ENCODE measurements around the gene PSME2. TPM values are rescaled to one million over a fixed set of nuclear protein-coding genes. Genes with fewer than 3 reads are reported as not detected.

The PSME2 gene
- total and polyA plus RNA-seq, 2 experiments from 2014 or later = 75.5 to 189 TPM

DNA sequence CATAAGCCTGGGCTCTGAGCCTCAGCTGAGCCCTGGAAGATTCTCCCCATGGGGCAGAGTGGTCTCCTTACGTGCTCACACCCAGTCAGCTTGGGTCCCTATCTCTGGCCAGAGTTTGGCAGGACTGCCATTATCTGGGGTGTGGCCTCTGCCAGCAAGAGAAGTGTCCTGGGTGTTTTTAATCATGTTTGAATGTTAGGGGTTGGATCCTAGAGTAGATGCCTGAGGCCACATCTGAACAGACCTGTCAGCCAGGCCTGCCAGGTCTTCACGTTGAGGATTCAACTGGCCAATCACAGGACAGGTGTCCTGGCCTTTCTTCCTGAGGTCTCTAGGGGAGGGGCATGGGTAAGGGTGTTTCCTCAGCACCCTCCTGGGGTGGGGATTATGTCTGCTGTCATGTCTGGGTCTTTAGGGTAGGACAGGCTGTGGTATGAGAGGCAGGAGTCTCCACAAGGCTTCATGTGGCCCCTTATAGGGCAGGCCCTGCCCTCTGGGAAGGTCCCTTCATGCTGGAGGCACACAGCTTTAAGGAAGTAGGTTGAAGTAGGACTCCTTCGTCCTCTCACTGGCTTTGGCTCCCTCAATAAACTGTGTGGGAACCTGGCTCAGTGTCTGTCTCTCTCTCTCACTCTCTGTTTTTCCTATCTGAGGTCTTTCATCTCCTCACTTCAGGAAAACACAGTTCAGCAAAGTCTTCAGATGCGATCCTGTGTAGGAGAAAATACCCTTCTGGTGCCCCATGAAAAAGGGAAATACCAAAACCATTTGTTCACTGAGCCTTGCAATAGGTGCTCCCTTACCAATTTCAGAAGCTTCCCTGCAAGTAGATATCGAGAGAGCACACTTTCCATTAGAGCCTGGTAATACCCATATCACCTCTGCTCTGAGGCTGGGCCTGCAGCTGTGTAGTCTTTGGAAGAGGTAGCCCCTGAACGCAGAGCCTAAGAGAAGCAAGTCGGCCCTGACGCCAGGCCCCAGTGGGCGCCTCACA lies 22.7 kb downstream of the PSME2 start:
- Histone ChIP-seq H2AFZ (no peak overlapping the region), H3K9me2 (replicated peaks; ENCODE audit: insufficient read depth) (no peaks in the 10 kb centered on the region), H3K36me3 (replicated peaks; ENCODE audit: insufficient read depth, low read depth) (no peaks in the 10 kb centered on the region), H3K4me3 (no peak overlapping the region), H3K27ac (no peak overlapping the region), H3K9me3 (ENCODE audit: low read depth) (no peaks in the 10 kb centered on the region), H3K4me2 (no peak overlapping the region), H3K4me1 (ENCODE audit: insufficient read depth) (no peaks in the 10 kb centered on the region), H3K79me2 (no peaks in the 10 kb centered on the region), H4K20me1 (ENCODE audit: insufficient read depth, poor library complexity, severe bottlenecking) (no peaks in the 10 kb centered on the region), H3K27me3 (no peaks in the 10 kb centered on the region)
- TF ChIP-seq EZH2phosphoT487 (IDR thresholded peaks at IDR 0.05; ENCODE audit: low read depth, severe bottlenecking, unreplicated experiment) = no peak
- 91% methylated on average over 9 of the region's 9 CpGs for WGBS (ENCODE audit: low lambda C conversion rate, missing lambda C conversion rate)
- no peak for DNase-seq (ENCODE audit: low spot score)

DNA sequence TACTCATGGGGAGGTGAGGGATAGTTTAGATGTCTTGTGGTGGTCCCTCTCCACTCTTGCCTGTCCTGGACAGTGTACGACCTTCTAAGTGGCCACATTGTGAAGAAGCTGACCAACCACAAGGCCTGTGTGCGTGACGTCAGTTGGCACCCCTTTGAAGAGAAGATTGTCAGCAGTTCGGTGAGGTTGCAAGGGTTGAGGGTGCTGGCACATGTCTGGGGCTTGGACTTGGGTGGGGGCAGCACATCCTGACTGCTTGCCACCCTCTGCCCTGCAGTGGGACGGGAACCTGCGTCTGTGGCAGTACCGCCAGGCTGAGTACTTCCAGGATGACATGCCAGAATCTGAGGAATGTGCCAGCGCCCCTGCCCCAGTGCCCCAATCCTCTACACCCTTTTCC lies 23.5 kb downstream of the PSME2 start:
- H3K27ac ChIP-seq = no peak overlapping the region
- no peaks in the 10 kb centered on the region for H3K27me3 ChIP-seq
- H3K4me1 ChIP-seq (ENCODE audit: insufficient read depth) = no peaks in the 10 kb centered on the region
- no peak for DNase-seq (ENCODE audit: low spot score)
- no peak overlapping the region for H2AFZ ChIP-seq
- no peaks in the 10 kb centered on the region for H3K9me2 ChIP-seq (replicated peaks; ENCODE audit: insufficient read depth)
- no peaks in the 10 kb centered on the region for H3K9me3 ChIP-seq (ENCODE audit: low read depth)
- no peaks in the 10 kb centered on the region for H4K20me1 ChIP-seq (ENCODE audit: insufficient read depth, poor library complexity, severe bottlenecking)
- no peak for TF ChIP-seq CTCF (IDR thresholded peaks at IDR 0.05; ENCODE audit: poor library complexity)
- no peak for TF ChIP-seq EZH2 (IDR thresholded peaks at IDR 0.05; ENCODE audit: borderline replicate concordance)
- TF ChIP-seq EZH2phosphoT487 (IDR thresholded peaks at IDR 0.05; ENCODE audit: low read depth, severe bottlenecking, unreplicated experiment) = no peak
- no peaks in the 10 kb centered on the region for H3K79me2 ChIP-seq
- no peak overlapping the region for H3K4me3 ChIP-seq
- no peaks in the 10 kb centered on the region for H3K36me3 ChIP-seq (replicated peaks; ENCODE audit: insufficient read depth, low read depth)
- no peak overlapping the region for H3K4me2 ChIP-seq
- 96% methylated on average over 8 of the region's 8 CpGs for WGBS (ENCODE audit: low lambda C conversion rate, missing lambda C conversion rate)

GRCh38 chr14:24122416-24122815 lies 24.0 kb downstream of the PSME2 start:
- H3K9me2 ChIP-seq (replicated peaks; ENCODE audit: insufficient read depth) = no peaks in the 10 kb centered on the region
- no peak overlapping the region for H2AFZ ChIP-seq
- TF ChIP-seq EZH2phosphoT487 (IDR thresholded peaks at IDR 0.05; ENCODE audit: low read depth, severe bottlenecking, unreplicated experiment) = no peak
- no peak for TF ChIP-seq EZH2 (IDR thresholded peaks at IDR 0.05; ENCODE audit: borderline replicate concordance)
- TF ChIP-seq CTCF (IDR thresholded peaks at IDR 0.05; ENCODE audit: poor library complexity) = no peak
- H3K4me2 ChIP-seq = no peak overlapping the region
- WGBS (ENCODE audit: low lambda C conversion rate, missing lambda C conversion rate) = 68% methylated on average over 3 of the region's 4 CpGs
- H3K27ac ChIP-seq = no peak overlapping the region
- H3K4me3 ChIP-seq = no peak overlapping the region
- DNase-seq (ENCODE audit: low spot score) = no peak
- no peaks in the 10 kb centered on the region for H3K36me3 ChIP-seq (replicated peaks; ENCODE audit: insufficient read depth, low read depth)
- no peaks in the 10 kb centered on the region for H3K27me3 ChIP-seq
- H4K20me1 ChIP-seq (ENCODE audit: insufficient read depth, poor library complexity, severe bottlenecking) = no peaks in the 10 kb centered on the region
- no peaks in the 10 kb centered on the region for H3K4me1 ChIP-seq (ENCODE audit: insufficient read depth)
- no peaks in the 10 kb centered on the region for H3K9me3 ChIP-seq (ENCODE audit: low read depth)
- no peaks in the 10 kb centered on the region for H3K79me2 ChIP-seq

DNA sequence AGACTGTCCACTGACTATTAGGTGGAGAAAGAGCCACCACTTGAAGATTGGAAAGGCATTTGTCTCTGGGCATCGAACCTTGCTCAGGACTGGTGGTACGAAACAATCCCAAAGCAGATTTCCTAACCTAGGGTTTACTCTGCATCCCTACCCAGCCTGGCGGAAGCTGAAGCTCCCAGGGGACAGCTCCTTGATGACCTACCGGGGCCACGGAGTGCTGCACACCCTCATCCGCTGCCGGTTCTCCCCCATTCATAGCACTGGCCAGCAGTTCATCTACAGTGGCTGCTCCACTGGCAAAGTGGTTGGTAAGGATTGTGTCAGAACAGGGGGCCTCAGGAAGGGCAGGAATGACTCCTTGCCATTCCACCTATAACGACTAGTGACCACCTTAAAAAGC lies 25.2 kb downstream of the PSME2 start:
- Histone ChIP-seq H3K27me3 (no peaks in the 10 kb centered on the region), H3K4me3 (no peak overlapping the region)
- TF ChIP-seq EZH2 (IDR thresholded peaks at IDR 0.05; ENCODE audit: borderline replicate concordance) (no peak), CTCF (IDR thresholded peaks at IDR 0.05; ENCODE audit: poor library complexity) (no peak), EZH2phosphoT487 (IDR thresholded peaks at IDR 0.05; ENCODE audit: low read depth, severe bottlenecking, unreplicated experiment) (no peak)

More for the DNA sequence above, 25.2 kb downstream of the PSME2 start:
- Histone ChIP-seq H3K4me1 (ENCODE audit: insufficient read depth) (peaks cover 6% of the 10 kb centered on the region), H4K20me1 (ENCODE audit: insufficient read depth, poor library complexity, severe bottlenecking) (no peaks in the 10 kb centered on the region), H3K9me3 (ENCODE audit: low read depth) (no peaks in the 10 kb centered on the region), H2AFZ (no peak overlapping the region), H3K79me2 (peaks cover 10% of the 10 kb centered on the region), H3K27ac (no peak overlapping the region), H3K9me2 (replicated peaks; ENCODE audit: insufficient read depth) (no peaks in the 10 kb centered on the region), H3K36me3 (replicated peaks; ENCODE audit: insufficient read depth, low read depth) (no peaks in the 10 kb centered on the region), H3K4me2 (no peak overlapping the region)
- no peak for DNase-seq (ENCODE audit: low spot score)
- 98% methylated on average over 8 of the region's 8 CpGs for WGBS (ENCODE audit: low lambda C conversion rate, missing lambda C conversion rate)

Measured in hepatocyte (in vitro differentiated cells).